Tibial nerve (tissue), 4 donors: ENCODE results near the gene EYS. TPM values are rescaled to one million over a fixed set of nuclear protein-coding genes. Genes with fewer than 3 reads are reported as not detected.

Experiments used
- DNase-seq, 2 donors: peaks; one replicate each; pipeline ENCODE4 v3.0.0-alpha.2; 2019; ENCODE audit warnings: low spot score in 2 of 2
- H3K27ac ChIP-seq, 4 donors: fragments of 200-600 bp; sonication (generic) in 3 of 4; one replicate each; pipeline ENCODE4 v1.5.1; 2017 to 2019; ENCODE audit warnings: mild to moderate bottlenecking in 1 of 4
- H3K27me3 ChIP-seq, 2 donors: fragments of 200-600 bp; sonication (generic) in 1 of 2; one replicate each; pipeline versions ENCODE4 v1.5.1 to v1.6.0; 2017 to 2019
- H3K36me3 ChIP-seq, 3 donors: fragments of 200-600 bp; sonication (generic); one replicate each; pipeline ENCODE4 v1.5.1; 2018 to 2019
- H3K4me1 ChIP-seq, 4 donors: fragments of 200-600 bp; sonication (generic) in 3 of 4; one replicate each; pipeline ENCODE4 v1.5.1; 2017 to 2019
- H3K4me3 ChIP-seq, 4 donors: fragments of 200-600 bp; sonication (generic) in 3 of 4; one replicate each; pipeline ENCODE4 v1.5.1; 2017 to 2019; ENCODE audit warnings: mild to moderate bottlenecking in 1 of 4, moderate library complexity in 1 of 4
- H3K9me3 ChIP-seq, 4 donors: fragments of 200-600 bp; sonication (generic) in 3 of 4; one replicate each; pipeline ENCODE4 v1.5.1; 2017 to 2019
- CTCF ChIP-seq, 5 experiments: fragments of 200-600 bp in 3 of 5; fragments of 450-650 bp in 2 of 5; sonication (generic) in 3 of 5; IDR thresholded peaks; one replicate each; pipeline ENCODE4 v1.5.1; 2016 to 2019; ENCODE audit warnings: antibody characterized with exemption in 5 of 5, mild to moderate bottlenecking in 3 of 5, moderate library complexity in 2 of 5
- EP300 ChIP-seq, 2 donors: sonication (generic); formaldehyde crosslinking; IDR thresholded peaks; one replicate each; pipeline ENCODE4 v1.6.1; 2017; ENCODE audit warnings: antibody characterized with exemption in 2 of 2, mild to moderate bottlenecking in 1 of 2
- POLR2A ChIP-seq, 2 donors: fragments of 450-650 bp; IDR thresholded peaks; one replicate each; pipeline ENCODE4 v1.6.1; 2017; ENCODE audit warnings: antibody characterized with exemption in 2 of 2, mild to moderate bottlenecking in 2 of 2, moderate library complexity in 2 of 2
- WGBS, 2 donors: methylation state at CpG; one replicate each; pipeline ENCODE4 v1.1.5; 2018; 5-methylcytosine and 5-hydroxymethylcytosine counted together
- total RNA-seq, 4 donors: library from RNA; depleted of rRNA; stranded (reverse); fragments of >200 nt; gene quantifications; one replicate each; pipeline ENCODE4 v1.1.0, GENCODE V29; 2016

EYS gene
- total RNA-seq, 4 donors from 2014 or later: under 0.01 to 4.5 (median 0.39) TPM; not detected in 1

GRCh38 chr6:63872233-63872632, 1834.8 kb downstream of the EYS start:
- H3K27me3 ChIP-seq: no peaks in the 10 kb centered on the region
- DNase-seq: no peak
- 95 to 100% methylated on average over 4 of the region's 4 CpGs for WGBS, 2 donors
- TF ChIP-seq POLR2A (IDR thresholded peaks at IDR 0.05) (no peak), CTCF (IDR thresholded peaks at IDR 0.05) (no peak), EP300 (IDR thresholded peaks at IDR 0.05) (no peak)
- no peak overlapping the region for H3K27ac ChIP-seq
- no peaks in the 10 kb centered on the region for H3K36me3 ChIP-seq
- H3K9me3 ChIP-seq: peaks cover 0 to 3% (median 0%) of the 10 kb centered on the region in 4 donors
- no peak overlapping the region for H3K4me3 ChIP-seq
- H3K4me1 ChIP-seq: no peaks in the 10 kb centered on the region

- Histone ChIP-seq H3K27me3 (no peaks in the 10 kb centered on the region), H3K4me3 (no peak overlapping the region), H3K27ac (no peak overlapping the region), H3K36me3 (no peaks in the 10 kb centered on the region), H3K9me3 (no peaks in the 10 kb centered on the region), H3K4me1 (no peaks in the 10 kb centered on the region)
- DNase-seq: no peak
- TF ChIP-seq POLR2A (IDR thresholded peaks at IDR 0.05) (no peak), CTCF (IDR thresholded peaks at IDR 0.05) (no peak), EP300 (IDR thresholded peaks at IDR 0.05) (no peak)
- WGBS, 2 donors: 60 to 65% methylated on average over 3 of the region's 3 CpGs
These were observed 1838.7 kb downstream of the EYS start for GRCh38 chr6:63868351-63868750.

- no peaks in the 10 kb centered on the region for H3K9me3 ChIP-seq
- H3K27ac ChIP-seq: no peak overlapping the region
- H3K4me1 ChIP-seq: no peaks in the 10 kb centered on the region
- DNase-seq: no peak
- no peaks in the 10 kb centered on the region for H3K27me3 ChIP-seq
- TF ChIP-seq CTCF (IDR thresholded peaks at IDR 0.05): no peak
- TF ChIP-seq EP300 (IDR thresholded peaks at IDR 0.05): no peak
- TF ChIP-seq POLR2A (IDR thresholded peaks at IDR 0.05): no peak
- WGBS, 2 donors: 80 to 85% methylated on average over 4 of the region's 4 CpGs
- H3K36me3 ChIP-seq: no peaks in the 10 kb centered on the region
- no peak overlapping the region for H3K4me3 ChIP-seq
These were observed 1842.2 kb downstream of the EYS start for GRCh38 chr6:63864671-63865318.

- Histone ChIP-seq H3K9me3 (no peaks in the 10 kb centered on the region), H3K27ac (no peak overlapping the region), H3K27me3 (no peaks in the 10 kb centered on the region), H3K4me1 (no peaks in the 10 kb centered on the region), H3K4me3 (no peak overlapping the region), H3K36me3 (no peaks in the 10 kb centered on the region)
- DNase-seq: no peak
- no peak for TF ChIP-seq CTCF (IDR thresholded peaks at IDR 0.05)
- TF ChIP-seq EP300 (IDR thresholded peaks at IDR 0.05): no peak
- TF ChIP-seq POLR2A (IDR thresholded peaks at IDR 0.05): no peak
- WGBS, 2 donors: 80 to 89% methylated on average over 1 of the region's 1 CpG
These were observed 1843.0 kb downstream of the EYS start for GRCh38 chr6:63864061-63864460.

GRCh38 chr6:63862486-63863198, 1844.4 kb downstream of the EYS start:
- 54 to 61% methylated on average over 3 of the region's 3 CpGs for WGBS, 2 donors
- no peak overlapping the region for H3K4me3 ChIP-seq
- no peaks in the 10 kb centered on the region for H3K27me3 ChIP-seq
- no peaks in the 10 kb centered on the region for H3K4me1 ChIP-seq
- no peaks in the 10 kb centered on the region for H3K9me3 ChIP-seq
- TF ChIP-seq CTCF (IDR thresholded peaks at IDR 0.05): no peak
- TF ChIP-seq EP300 (IDR thresholded peaks at IDR 0.05): no peak
- TF ChIP-seq POLR2A (IDR thresholded peaks at IDR 0.05): no peak
- no peak overlapping the region for H3K27ac ChIP-seq
- no peaks in the 10 kb centered on the region for H3K36me3 ChIP-seq
- DNase-seq: no peak
